NOMO-1 treated with DMSO at 0.1 percent for 48 hours (cell line): ENCODE results near the gene KHK.
"Not testable (repeated sequence)": the region's sequence is repeated elsewhere in the genome, so short reads cannot be mapped to it uniquely, and the experiment has no call there.

Source experiments
- DNase-seq: peaks from one replicate; lab custom pipeline; 2025; ENCODE audit not compliant: unreplicated experiment; lab: John Stamatoyannopoulos, UW

Gene KHK

GRCh38 chr2:27059141-27059820 lies 27.3 kb upstream of the KHK start:
- DNase-seq: no peak

DNA sequence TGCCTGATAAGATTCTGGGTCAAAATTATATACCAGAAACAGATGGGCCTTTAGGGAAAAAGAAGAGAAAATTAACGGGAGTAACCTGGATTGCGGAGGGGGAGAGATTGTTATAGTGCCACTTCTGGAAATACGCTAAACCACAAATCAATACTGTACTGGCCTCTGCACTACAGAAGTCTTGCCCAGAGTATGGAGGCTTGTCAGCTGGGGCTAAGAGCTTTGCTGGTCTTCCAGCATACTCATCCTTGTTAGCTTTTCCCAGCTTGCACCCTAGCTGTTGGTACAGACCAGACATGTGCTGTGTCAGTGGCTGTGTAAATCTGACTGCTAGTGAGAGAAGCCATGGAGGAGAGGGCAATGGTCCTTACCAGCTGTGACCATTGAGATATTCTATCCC lies 26.2 kb upstream of the KHK start:
- no peak for DNase-seq

DNA sequence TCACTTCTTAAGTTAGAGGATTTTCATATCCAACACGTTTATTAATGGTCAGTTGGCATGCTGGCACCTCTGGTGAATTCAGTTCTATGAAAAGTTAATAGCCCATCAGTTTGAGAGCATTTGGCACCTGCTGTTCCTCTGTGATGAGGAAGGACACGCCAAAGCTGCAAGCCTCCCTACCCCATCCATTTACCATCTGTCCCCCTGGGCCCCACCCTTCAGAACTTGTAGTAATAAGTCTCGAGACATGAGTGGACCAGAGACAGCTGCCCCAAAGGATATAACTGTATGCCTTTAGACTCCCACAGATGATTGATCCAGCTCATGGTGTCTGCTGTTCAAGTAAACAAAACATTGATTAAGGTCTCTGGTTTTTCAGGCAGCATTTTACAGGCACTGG lies 21.4 kb upstream of the KHK start:
- DNase-seq: no peak

- DNase-seq: no peak
These were observed 19.2 kb upstream of the KHK start for GRCh38 chr2:27067385-27067784.

DNA sequence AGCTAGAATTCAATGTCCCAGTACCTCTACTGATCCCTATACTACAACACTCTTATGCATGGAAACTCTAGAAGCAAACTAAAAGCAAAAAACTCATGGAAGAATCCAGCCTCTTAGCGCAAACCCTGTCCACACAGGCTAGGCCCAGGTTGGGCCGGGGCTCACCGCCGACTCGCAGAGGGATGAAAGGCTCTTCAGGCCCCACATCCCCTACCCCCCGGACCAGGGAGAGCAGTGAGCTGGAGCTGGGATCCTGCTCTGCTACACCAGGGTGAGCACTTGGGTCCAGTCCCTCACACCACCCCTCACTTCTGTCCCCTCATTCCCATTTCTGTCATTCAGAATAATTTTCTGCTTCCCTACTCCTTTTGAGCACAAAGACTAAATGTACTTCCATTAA lies 17.1 kb upstream of the KHK start:
- DNase-seq: no peak

DNA sequence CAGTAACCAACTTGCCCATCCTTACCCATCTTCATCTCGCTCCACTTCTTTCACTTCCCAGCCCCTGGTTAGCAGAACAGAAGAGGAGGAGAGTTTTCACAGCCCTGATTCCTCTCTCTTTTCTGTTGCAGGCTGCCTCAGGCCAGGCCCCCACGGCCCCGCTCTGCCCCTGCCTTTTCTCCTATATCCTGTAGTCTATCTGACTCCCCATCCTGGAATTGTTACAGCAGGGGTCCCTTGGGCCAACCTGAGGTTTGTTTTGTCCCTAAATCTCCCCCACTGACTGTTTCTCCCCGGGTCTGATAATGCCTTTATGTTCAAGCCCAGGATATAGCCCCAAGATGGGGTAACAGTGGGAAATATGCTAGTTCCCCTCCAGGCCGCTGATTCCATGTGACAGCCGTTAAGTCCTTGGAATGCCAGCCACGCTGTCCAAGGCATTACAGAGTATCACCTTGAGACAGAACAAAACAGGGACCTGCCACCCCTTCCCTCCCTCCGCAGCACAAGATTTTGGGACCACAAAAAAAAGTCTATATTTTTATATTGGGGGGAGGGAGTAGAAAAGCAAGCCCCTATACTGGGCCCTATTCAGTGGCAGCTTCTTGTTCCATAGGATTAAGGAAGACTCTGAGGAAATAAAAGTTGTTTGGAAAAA lies 16.5 kb upstream of the KHK start:
- DNase-seq: no peak

DNA sequence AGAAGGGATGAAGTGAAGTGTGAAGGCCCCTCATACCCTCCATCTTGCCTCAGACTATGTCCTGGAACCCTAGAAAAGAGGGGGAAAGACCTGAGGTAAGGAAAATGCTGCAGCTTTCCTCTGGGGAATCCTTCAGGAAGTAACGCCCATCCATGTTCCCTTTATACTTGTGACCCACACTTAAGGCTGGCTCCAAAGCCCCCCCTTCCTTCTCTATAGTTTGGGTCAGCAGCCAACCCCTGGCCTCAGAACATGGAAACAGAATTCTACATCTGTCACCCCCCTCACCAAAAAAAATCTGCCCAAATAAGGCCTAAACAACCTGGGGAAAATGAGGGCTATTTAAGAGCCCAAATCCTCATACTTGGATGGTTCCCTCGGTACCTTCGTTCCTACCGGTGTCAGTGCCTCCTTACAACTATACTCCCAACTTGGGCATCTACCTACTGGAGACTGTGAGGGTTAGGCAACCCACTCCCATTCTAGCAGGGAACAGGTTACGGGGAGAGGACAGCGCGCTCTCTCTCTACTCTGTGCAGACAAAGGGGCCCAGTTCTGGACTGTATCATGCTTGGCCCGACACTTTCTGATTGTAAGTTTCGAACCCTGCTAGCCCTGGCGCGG lies 15.8 kb upstream of the KHK start:
- DNase-seq: no peak

DNA sequence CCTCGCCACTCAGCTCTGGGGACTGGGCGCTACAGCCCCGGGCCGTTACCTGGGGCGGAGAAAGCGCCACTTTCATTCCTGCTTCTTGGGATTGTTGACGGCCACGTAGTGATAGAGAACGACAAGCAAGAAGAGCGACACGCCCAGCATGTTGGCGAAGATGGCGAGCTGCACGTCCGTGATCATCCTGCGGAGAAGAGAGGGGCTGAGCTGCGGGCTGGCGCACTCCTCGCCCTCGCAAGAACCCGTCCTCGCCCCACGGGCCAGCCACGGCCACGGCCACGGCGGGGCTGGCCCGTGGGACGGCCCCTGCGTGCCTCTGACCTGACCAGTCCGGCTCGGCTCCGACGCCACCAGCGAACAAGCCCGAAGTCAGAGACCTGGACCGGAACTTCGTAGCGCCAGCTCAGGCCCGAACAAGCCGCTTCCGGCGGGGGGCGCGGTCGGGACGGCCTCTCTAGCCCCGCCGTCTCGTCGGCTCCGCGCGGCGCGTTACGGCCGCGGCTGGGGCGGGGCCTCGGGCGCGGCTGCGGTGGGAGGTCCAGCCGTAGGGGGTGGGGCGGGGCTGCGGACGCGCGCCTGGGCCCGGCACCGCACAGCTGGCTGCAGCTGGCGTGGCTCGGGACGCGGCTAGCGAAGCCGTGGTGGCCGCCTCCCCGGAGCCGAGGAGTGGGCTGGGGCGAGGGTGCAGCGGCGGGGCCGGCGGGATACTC lies 15.1 kb upstream of the KHK start, which contains the start of gene OST4:
Gene OST4, minus strand, starts transcription at position 378 of the 713 bp plus-strand sequence.
- DNase-seq: peak; percentile 86

GRCh38 chr2:27071990-27072830 lies 14.4 kb upstream of the KHK start:
- DNase-seq: no peak

- no peak for DNase-seq
These were observed 13.7 kb upstream of the KHK start for GRCh38 chr2:27072920-27073319.

GRCh38 chr2:27073782-27074181 lies 12.8 kb upstream of the KHK start:
- DNase-seq: no peak

- DNase-seq: peak; percentile 42
These were observed 11.6 kb upstream of the KHK start for GRCh38 chr2:27074738-27075565.

DNA sequence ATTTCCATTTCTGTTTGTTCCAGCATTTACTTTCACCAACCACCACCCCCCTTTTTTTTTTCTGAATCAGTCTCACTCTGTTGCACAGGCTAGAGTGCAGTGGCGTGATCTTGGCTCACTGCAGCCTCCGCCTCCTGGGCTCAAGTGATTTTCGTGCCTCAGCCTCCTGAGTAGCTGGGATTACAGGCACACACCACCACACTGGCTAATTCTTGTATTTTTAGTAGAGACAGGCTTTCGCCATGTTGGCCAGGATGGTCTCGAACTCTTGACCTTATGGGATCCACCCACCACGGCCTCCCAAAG lies 11.1 kb upstream of the KHK start:
- DNase-seq: not testable (repeated sequence)

DNA sequence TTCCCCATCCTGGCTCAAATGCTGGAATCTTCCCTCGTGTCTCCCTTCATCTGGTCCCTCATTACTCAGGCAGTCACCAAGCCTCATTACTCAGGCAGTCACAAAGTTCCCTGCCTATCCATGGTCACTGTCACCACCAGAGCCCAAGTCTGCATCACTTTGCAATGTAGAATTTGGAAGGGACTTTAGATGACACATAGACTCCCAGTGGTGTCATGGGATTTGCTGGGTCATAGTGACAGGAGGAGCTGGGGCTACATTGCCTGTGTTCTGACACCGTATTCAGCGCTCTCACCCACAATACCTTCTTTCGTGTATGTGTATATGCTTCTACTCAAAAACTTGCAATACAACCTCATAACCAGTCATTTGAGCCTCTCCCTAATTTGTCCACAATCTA lies 10.2 kb upstream of the KHK start:
- no peak for DNase-seq

DNA sequence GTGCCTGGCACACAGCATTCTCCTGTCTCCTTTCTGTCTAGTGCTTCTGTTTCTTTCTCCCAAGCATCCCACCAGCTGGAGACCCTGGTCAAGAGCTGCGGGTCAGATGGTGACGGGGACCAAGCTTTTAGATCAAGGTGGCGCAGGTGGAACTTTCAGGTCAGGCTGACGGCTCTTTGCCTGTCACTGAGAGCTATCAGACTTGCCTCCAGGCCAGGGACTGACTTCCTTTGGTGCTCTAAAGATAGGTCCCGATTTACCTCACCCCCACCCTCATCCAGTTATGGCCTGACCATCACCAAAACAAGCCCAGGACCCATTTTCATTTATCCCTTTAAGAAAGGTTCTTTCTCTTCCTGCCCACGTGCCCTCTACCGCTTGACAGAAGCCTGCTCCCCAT lies 9.3 kb upstream of the KHK start:
- no peak for DNase-seq

DNA sequence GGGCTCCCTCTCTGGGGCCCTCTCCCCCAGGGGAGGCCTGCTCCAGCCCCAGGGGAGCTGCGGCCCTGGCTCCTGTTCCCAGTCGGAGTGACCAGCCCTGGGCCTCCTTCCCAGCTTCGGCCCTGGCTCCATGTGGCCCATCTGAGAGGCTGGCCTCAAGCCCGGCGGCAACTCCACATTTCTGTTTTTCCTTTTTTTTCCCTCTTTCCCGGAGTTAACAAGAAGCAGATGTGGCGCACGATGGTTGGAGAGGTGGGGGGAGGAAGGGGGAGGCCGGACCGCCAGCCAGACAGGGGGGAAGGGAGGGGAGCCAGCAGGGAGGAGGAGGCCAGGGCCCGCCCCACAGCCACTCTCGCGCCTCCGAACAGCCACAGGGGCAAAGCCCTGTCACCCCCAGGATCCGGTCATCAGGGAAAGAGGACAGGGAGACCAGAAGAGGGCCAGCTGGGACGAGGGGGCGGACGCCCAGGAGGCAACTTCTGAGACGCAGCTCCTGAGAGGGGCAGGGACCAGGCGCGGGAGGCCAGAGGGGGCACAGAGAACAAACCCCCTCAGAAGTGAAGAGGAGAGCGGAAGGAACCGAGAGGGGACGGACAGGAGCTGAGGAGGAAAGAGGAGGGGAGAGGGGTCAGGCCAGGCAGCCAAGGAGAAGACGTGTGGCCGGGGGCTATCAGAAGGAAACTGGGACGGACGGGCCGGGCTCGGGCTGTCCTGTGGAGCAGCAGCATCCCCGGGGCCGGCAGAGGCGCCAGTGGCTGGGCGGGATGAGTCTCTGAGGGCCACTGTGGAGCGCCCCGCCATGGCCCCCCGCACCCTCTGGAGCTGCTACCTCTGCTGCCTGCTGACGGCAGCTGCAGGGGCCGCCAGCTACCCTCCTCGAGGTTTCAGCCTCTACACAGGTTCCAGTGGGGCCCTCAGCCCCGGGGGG lies 8.0 kb upstream of the KHK start, which contains the start of gene EMILIN1:
Gene EMILIN1, plus strand, starts transcription at position 349 of the 928 bp plus-strand sequence. Its CDS starts 451 bp downstream, at position 800.
- DNase-seq: no peak

- DNase-seq: no peak
These were observed 7.1 kb upstream of the KHK start for GRCh38 chr2:27079233-27080139.

DNA sequence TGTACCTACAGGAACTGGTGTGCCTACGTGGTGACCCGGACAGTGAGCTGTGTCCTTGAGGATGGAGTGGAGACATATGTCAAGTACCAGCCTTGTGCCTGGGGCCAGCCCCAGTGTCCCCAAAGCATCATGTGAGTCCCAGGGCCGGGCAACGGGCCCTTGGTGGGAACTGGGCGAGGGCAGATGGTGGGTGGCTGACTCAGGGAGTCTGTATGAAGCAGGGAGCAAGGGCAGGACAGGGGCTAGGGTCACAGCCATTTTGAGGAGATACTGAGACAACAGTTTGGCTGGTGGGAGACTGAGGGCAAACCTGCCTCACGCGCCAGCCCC lies 6.5 kb upstream of the KHK start:
- DNase-seq: no peak
